Endodermal cell (in vitro differentiated cells): ENCODE measurements around the gene C16orf74. TPM values are rescaled to one million over a fixed set of nuclear protein-coding genes. Genes with fewer than 3 reads are reported as not detected.
A peak's percentile ranks its signal among the peaks of the same experiment; 100 is the strongest.

Source experiments
- DNase-seq: peaks from one replicate; pipeline ENCODE4 v3.0.0-alpha.2; 2017
- H3K27ac ChIP-seq: 2 replicates; pipeline ENCODE4 v1.5.1; 2013; ENCODE audit warnings: mild to moderate bottlenecking, low read depth, low read length, moderate library complexity
- H3K27me3 ChIP-seq: 2 replicates; pipeline ENCODE4 v1.6.1; 2013; ENCODE audit warnings: mild to moderate bottlenecking, low read length, moderate library complexity; ENCODE audit not compliant: insufficient read depth, control insufficient read depth, poor library complexity, severe bottlenecking
- H3K36me3 ChIP-seq: 2 replicates; pipeline ENCODE4 v1.7.0; 2013; ENCODE audit warnings: mild to moderate bottlenecking, low read length, moderate library complexity; ENCODE audit not compliant: control insufficient read depth, insufficient read depth
- H3K4me1 ChIP-seq: one replicate; pipeline ENCODE4 v1.7.0; 2013; ENCODE audit warnings: low read length; ENCODE audit not compliant: control insufficient read depth, insufficient read depth
- H3K4me3 ChIP-seq: 2 replicates; pipeline ENCODE4 v1.5.1; 2013; ENCODE audit warnings: mild to moderate bottlenecking, low read length, moderate library complexity
- H3K9ac ChIP-seq: 2 replicates; pipeline ENCODE4 v1.6.1; 2013; ENCODE audit warnings: mild to moderate bottlenecking, low read length, moderate library complexity; ENCODE audit not compliant: poor library complexity, severe bottlenecking; ENCODE audit errors: extremely low read depth
- H3K9me3 ChIP-seq: 2 replicates; pipeline ENCODE4 v1.6.1; 2013; ENCODE audit warnings: mild to moderate bottlenecking, low read length, moderate library complexity; ENCODE audit not compliant: control insufficient read depth
- H3K27ac Mint-ChIP-seq: 2 replicates; pipeline ENCODE4 v1.8.0; 2020; ENCODE audit warnings: mixed read lengths
- H3K27me3 Mint-ChIP-seq: 2 replicates; pipeline ENCODE4 v1.8.0; 2021; ENCODE audit warnings: mild to moderate bottlenecking, mixed read lengths; ENCODE audit not compliant: insufficient read depth
- H3K36me3 Mint-ChIP-seq: 2 replicates; pipeline ENCODE4 v1.8.0; 2020; ENCODE audit warnings: low read depth, mixed read lengths
- H3K4me1 Mint-ChIP-seq: 2 replicates; pipeline ENCODE4 v1.8.0; 2020; ENCODE audit warnings: mixed read lengths
- H3K4me3 Mint-ChIP-seq: 2 replicates; pipeline ENCODE4 v1.8.0; 2020; ENCODE audit warnings: mild to moderate bottlenecking, moderate library complexity, mixed read lengths
- H3K9me3 Mint-ChIP-seq: 2 replicates; pipeline ENCODE4 v1.8.0; 2020; ENCODE audit warnings: mild to moderate bottlenecking, mixed read lengths
- WGBS, 2 experiments: methylation state at CpG; one replicate each; pipeline versions ENCODE4 v1.1.5 to v1.1.7; 2013; ENCODE audit warnings: missing lambda C conversion rate in 2 of 2, mixed read lengths in 1 of 2; ENCODE audit not compliant: insufficient coverage in 1 of 2, insufficient read length in 1 of 2; 5-methylcytosine and 5-hydroxymethylcytosine counted together
- total RNA-seq, 2 donors: library from RNA; stranded (reverse); fragmentation: NEBNext Ultra II Directional in 1 of 2; extraction: Animal tissue kit (Norgen Biotek cat#: 25700) in 1 of 2; gene quantifications; 2 replicates in 1 of 2; 3 replicates in 1 of 2; pipeline ENCODE4 v1.2.1, GENCODE V29; 2021
- TF ChIP-seq, protein P1 (sequence below): fragments of 200-600 bp; sonication (generic); conservative IDR thresholded peaks from 2 replicates; pipeline ENCODE4 v1.5.0; 2021; ENCODE audit warnings: antibody characterized with exemption, mild to moderate bottlenecking

C16orf74 gene
- total RNA-seq, 2 donors from 2014 or later = 3.6 to 7.4 TPM

DNA sequence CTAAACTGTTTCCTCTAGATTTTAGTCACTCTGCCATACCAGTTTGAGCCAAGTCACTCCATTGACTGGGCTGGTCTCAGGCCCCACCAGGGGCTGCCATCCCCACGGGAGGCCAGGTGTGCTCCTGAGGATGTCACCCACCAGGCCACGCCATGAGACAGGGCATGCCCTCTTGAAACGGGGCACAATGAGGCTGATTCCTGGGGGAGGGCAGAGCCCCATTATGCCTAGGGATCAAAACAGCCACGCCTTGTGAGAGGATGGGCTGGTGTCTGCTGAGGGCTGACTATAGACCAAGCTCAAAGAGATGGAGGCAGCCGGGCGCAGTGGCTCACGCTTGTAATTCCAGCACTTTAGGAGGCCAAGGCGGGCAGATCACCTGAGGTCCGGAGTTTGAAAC is 83.6 kb downstream of the C16orf74 start:
- H3K27ac Mint-ChIP-seq = no peak overlapping the region
- H3K36me3 Mint-ChIP-seq = peaks cover 91% of the 10 kb centered on the region
- Histone ChIP-seq H3K27me3 (no peaks in the 10 kb centered on the region), H3K4me3 (no peak overlapping the region), H3K36me3 (peaks cover 97% of the 10 kb centered on the region), H3K4me1 (no peaks in the 10 kb centered on the region), H3K9me3 (no peaks in the 10 kb centered on the region), H3K9ac (no peak overlapping the region), H3K27ac (no peak overlapping the region)
- 94 to 97% methylated on average over 7 to 9 of the region's 9 CpGs for WGBS, 2 experiments
- no peaks in the 10 kb centered on the region for H3K9me3 Mint-ChIP-seq
- DNase-seq = no peak
- H3K4me3 Mint-ChIP-seq = no peak overlapping the region
- H3K4me1 Mint-ChIP-seq = no peaks in the 10 kb centered on the region
- H3K27me3 Mint-ChIP-seq = no peaks in the 10 kb centered on the region
- TF ChIP-seq, protein P1, sequence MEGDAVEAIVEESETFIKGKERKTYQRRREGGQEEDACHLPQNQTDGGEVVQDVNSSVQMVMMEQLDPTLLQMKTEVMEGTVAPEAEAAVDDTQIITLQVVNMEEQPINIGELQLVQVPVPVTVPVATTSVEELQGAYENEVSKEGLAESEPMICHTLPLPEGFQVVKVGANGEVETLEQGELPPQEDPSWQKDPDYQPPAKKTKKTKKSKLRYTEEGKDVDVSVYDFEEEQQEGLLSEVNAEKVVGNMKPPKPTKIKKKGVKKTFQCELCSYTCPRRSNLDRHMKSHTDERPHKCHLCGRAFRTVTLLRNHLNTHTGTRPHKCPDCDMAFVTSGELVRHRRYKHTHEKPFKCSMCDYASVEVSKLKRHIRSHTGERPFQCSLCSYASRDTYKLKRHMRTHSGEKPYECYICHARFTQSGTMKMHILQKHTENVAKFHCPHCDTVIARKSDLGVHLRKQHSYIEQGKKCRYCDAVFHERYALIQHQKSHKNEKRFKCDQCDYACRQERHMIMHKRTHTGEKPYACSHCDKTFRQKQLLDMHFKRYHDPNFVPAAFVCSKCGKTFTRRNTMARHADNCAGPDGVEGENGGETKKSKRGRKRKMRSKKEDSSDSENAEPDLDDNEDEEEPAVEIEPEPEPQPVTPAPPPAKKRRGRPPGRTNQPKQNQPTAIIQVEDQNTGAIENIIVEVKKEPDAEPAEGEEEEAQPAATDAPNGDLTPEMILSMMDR = no peak

DNA sequence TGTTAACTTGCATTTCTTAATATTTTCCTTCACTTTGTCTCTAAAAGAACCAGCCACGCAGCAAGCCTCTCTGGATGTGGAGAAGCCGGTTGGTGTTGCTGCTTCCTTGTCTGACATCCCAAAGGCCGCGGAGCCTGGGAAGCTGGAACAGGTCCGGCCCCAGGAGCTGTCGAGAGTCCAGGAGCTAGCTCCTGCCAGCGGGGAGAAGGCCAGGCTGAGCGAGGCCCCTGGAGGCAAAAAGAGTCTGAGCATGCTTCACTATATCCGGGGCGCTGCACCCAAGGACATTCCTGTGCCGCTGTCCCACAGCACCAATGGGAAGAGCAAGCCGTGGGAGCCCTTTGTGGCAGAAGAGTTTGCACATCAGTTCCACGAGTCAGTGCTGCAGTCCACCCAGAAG is 85.0 kb downstream of the C16orf74 start:
- DNase-seq = no peak
- no peak overlapping the region for H3K4me3 Mint-ChIP-seq
- Histone ChIP-seq H3K27ac (no peak overlapping the region), H3K36me3 (peaks cover 95% of the 10 kb centered on the region), H3K27me3 (no peaks in the 10 kb centered on the region), H3K4me3 (no peak overlapping the region), H3K4me1 (no peaks in the 10 kb centered on the region), H3K9ac (no peak overlapping the region), H3K9me3 (no peaks in the 10 kb centered on the region)
- H3K36me3 Mint-ChIP-seq = peaks cover 89% of the 10 kb centered on the region
- TF ChIP-seq, protein P1 = no peak
- H3K27me3 Mint-ChIP-seq = no peaks in the 10 kb centered on the region
- no peaks in the 10 kb centered on the region for H3K9me3 Mint-ChIP-seq
- peak overlapping the region; percentile 4 for H3K27ac Mint-ChIP-seq
- WGBS, 2 experiments = 96% methylated on average over 11 to 13 of the region's 13 CpGs
- H3K4me1 Mint-ChIP-seq = no peaks in the 10 kb centered on the region

- Mint-ChIP-seq H3K27ac (peak overlapping the region; percentile 4), H3K4me3 (no peak overlapping the region), H3K4me1 (no peaks in the 10 kb centered on the region), H3K36me3 (peaks cover 86% of the 10 kb centered on the region), H3K9me3 (no peaks in the 10 kb centered on the region), H3K27me3 (no peaks in the 10 kb centered on the region)
- 92 to 94% methylated on average over 12 of the region's 12 CpGs for WGBS, 2 experiments
- DNase-seq = no peak
- H3K27ac ChIP-seq = no peak overlapping the region
- H3K9ac ChIP-seq = no peak overlapping the region
- no peaks in the 10 kb centered on the region for H3K9me3 ChIP-seq
- H3K27me3 ChIP-seq = no peaks in the 10 kb centered on the region
- peaks cover 94% of the 10 kb centered on the region for H3K36me3 ChIP-seq
- H3K4me3 ChIP-seq = no peak overlapping the region
- TF ChIP-seq, protein P1 = no peak
- H3K4me1 ChIP-seq = no peaks in the 10 kb centered on the region
Measured at GRCh38 chr16:85665373-85665740, 85.5 kb downstream of the C16orf74 start.
